HG02870 (cell line): ENCODE results near the gene CNTLN.
"Not testable (repeated sequence)": the region's sequence is repeated elsewhere in the genome, so short reads cannot be mapped to it uniquely, and the experiment has no call there.

Experiments
- ATAC-seq: cut with Tn5 transposase; IDR thresholded peaks from one replicate; pipeline ENCODE4 v1.9.1; 2021; ENCODE audit warnings: mild to moderate bottlenecking, moderate library complexity; ENCODE audit not compliant: unreplicated experiment

Gene CNTLN

DNA sequence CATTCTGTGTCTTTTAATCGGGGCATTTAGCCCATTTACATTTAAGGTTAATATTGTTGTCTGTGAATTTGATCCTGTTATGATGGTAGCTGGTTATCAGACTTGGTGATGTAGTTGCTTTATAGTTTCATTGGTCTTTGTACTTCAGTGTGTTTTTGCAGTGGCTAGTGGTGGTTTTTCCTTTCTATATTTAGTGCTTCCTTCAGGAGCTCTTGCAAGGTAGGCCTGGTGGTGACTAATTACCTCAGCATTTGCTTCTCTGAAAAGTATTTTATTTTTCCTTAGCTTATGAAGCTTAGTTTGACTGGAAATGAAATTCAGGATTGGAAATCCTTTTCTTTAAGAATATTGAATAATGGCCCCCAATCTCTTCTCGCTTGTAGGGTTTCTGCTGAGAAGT is 156.9 kb downstream of the CNTLN start:
- no peak for ATAC-seq

DNA sequence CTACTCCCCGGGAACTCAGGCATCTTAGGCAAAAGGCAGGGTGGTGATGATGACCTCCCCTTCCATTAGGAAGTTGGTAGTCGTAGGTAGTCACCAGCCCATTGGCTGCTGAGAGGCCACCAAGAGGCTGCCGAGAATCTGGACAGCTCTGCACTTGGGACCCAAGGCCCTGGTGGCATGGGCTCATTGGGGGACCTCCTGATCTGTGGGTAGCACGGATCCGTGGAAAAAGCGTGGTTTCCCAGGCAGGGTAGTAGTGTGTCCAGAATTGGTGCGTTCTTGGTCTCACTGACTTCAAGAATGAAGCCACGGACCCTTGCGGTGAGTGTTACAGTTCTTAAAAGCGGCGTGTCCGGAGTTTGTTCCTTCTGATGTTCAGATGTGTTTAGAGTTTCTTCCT is 158.8 kb downstream of the CNTLN start:
- ATAC-seq: no peak

DNA sequence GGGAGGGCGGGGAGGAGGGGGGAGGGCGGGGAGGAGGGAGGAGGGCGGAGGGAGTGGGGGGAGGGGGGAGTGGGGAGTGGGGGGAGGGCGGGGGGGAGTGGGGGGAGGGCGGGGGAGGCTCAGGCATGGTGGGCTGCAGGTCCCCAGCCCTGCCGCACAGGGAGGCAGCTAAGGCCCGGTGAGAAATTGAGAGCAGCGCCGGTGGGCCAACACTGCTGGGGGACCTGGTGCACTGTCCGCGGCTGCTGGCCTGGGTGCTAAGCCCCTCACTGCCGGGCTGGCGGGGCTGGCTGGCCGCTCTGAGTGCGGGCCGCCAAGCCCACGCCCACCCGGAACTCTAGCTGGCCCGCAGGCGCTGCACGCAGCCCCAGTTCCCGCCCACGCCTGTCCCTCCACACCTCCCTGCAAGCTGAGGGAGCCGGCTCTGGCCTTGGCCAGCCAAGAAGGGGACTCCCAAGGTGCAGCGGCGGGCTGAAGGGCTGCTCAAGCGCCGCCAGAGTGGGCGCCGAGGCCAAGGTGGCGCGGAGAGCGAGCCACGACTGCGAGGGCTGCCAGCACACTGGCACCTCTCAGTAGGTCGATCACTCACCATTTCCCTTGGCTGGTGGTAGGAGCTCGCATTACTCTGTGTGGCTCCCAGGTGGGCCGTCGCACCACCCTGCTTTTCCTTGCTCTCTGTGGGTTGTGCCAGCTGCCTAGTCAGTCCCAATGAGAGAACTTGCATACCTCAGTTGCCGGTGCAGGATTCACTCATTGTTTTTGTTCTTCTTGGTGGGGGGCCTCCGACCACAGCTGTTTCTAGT is 160.2 kb downstream of the CNTLN start:
- no peak for ATAC-seq

DNA sequence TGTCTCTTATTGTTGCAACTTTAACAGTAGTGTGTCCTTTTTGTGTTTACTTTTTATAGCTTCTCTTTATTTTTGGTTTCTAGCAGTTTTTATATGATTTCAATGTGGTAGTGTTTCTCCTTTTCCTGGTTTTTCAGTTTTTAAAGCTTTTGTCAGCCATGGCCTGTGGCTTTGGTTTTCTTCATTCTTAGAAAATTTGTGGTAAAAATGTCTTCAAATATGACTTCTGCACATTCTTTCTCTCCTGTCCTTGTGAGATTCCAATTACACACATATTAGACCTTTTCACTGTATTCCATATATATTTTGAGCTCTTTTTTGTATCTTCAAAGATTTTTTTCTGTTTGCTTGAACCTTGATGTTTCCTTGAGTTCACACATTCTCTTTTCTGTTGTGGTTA is 180.5 kb downstream of the CNTLN start:
- ATAC-seq: no peak

DNA sequence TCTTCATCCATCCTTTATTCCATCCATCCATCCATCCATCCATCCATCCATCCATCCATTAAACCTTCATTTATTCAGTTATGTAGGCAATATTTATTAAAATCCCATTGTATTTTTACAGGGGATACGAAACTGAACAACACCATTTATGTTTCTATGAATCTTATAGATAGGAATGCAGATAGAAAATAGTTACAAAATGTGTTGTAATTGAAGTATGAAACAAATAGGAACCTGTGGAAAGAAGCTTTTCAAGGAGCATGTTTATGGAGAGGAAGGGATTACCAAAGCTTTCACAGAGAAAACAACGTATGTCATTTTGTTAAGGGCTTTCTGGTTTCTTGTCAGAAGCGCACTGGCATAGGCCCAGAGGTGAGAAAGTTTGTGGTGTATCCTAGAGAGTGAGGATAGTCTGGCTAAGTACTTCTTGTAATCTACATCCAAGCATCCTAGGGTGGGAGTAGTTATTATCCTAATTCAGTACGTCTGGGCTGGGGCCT is 184.0 kb downstream of the CNTLN start:
- no peak for ATAC-seq

GRCh38 chr9:17319864-17320263 is 185.0 kb downstream of the CNTLN start:
- no peak for ATAC-seq

DNA sequence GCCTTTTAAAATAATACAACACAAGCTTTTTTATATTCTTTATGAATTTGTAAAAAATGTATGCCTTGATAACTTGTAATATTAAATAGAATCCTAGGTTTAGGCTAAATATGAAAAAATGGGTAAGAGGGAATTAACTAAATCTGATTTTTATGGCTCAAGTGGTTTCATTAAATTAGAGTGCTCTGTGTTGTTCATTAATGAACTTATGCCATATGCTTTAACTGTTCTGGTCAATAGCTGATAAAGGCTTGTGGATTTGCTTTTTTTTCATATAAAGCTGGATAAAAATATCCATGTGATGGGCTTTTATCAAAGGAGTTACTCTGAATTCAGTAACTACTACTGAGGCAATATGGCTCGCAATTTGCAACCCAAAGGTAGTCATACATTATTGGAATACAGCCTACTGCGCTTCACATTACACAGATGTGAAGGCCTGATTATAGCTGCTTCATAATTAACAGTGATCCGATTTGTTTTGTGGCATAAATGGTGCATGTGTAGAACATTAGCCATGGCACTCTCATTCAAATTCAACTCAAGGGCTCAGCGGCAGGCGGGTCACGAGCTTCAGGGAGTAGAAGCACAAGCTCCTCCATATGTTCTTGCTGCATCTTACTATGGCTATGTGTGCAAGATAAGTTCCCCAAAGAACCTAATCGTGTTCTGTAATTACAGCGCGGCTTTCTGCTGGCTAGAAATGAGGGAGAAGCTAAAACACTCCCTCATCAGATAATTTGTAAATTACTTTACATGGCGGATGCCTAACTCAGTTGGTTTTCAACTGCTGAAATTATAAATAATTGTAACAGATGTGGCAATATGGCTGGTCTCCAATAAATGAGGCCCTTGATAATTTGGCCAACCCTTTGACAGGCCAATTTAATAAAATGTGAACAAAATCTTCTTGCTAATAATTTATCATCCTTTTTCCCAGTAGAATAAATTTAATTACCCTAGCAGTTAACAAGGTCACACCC is 188.3 kb downstream of the CNTLN start:
- ATAC-seq: no peak

GRCh38 chr9:17328331-17328730 is 193.5 kb downstream of the CNTLN start:
- no peak for ATAC-seq

- ATAC-seq: no peak
These were observed 195.3 kb downstream of the CNTLN start for GRCh38 chr9:17330097-17330496.

DNA sequence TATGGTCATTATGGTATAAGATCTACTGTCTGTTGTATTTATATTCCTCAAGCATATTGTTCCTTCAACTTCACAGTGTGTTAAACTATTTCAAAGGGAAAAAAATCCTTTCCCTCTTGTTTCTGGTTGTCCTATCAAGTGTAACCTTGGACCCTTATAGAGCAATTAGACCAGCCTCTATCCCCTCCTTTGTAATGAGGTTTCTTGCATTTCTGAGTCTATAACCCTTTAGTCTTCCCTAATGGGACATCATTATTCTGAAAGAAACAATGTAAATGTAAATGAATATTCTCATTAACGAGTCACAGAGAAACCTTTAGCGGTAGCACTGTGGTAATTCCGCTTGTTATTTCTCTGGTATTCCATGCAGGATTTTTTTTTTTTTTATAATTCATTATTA is 197.3 kb downstream of the CNTLN start:
- ATAC-seq: no peak

- no peak for ATAC-seq
These were observed 204.3 kb downstream of the CNTLN start for GRCh38 chr9:17339156-17339555.

DNA sequence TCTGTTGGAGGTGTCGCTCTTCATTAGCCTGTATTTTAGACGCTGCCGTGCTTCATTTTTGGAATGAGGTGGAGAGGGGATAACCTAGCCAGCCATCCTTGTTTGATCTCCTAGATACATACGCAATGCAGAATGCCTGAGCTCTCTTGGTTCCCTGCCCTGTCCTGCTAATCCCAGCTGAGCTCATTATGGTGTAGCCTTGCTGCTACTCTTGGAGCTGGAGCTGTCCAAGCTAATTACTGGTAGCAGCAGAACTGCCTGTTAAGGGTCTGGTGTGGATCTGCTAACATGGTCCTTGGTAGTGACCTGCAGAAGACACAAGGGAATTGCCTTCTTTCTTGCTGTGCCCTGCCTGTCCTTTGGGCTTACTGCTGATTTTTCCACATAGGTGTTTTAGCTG is 207.9 kb downstream of the CNTLN start:
- ATAC-seq: no peak

- no peak for ATAC-seq
These were observed 215.0 kb downstream of the CNTLN start for GRCh38 chr9:17349831-17350230.

- ATAC-seq: not testable (repeated sequence)
These were observed 219.2 kb downstream of the CNTLN start for GRCh38 chr9:17354006-17354405.

- no peak for ATAC-seq
These were observed 226.5 kb downstream of the CNTLN start for GRCh38 chr9:17361378-17361777.

DNA sequence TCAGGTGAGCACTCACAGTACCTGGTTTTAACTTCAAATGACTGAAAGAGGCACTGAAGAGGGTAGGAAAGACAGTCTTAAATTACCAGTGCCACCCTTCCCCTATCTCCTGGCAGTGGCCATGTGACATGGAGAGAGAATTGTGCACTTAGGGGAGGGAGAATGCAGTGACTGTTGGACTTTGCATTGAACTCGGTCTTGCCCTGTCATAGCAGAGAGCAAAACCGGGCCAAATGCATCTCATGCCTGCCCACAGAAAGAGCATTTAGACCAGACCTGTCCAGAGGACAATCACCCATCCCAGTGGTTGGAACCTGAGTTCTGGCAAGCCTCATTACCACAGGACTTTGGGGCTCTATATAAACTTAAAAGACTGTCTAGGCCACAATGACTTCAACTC is 232.2 kb downstream of the CNTLN start:
- no peak for ATAC-seq

- ATAC-seq: no peak
These were observed 245.5 kb downstream of the CNTLN start for GRCh38 chr9:17380126-17380861.

DNA sequence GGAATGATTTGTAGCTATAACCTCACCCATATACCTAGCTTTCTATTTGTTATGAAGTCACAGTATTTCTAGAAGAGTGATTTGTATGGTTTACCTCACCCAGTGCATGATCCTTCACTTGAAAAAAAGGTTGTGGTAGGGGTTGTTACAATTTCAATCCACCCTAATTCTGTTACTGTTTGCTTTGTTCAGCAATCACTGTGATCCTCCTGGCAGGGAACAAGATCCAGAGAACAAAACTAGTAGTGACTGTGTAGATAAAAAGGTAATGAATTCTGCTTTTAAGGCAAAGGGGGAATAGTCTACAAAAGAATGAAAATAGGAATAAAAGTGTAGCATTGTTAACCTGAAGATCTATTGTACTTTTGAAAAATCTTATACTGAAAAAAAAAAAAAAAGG is 252.7 kb downstream of the CNTLN start:
- ATAC-seq: no peak

DNA sequence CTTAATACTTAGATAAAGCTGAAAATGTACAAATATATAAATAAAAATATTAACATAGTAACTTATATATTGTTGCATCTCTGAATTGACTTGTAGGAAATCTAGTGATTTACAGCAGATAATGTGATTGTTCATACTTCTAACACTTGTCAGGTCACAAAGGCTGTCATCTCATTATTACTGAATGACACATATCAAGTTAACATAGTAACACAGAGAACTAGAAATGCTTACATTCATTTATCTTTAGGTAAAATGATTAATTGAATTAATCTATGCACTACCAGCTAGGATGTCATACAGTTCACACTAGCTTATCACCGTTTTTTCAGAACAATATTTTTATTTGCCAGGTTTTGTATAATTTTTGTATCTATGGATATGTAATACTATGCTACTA is 254.2 kb downstream of the CNTLN start:
- no peak for ATAC-seq

DNA sequence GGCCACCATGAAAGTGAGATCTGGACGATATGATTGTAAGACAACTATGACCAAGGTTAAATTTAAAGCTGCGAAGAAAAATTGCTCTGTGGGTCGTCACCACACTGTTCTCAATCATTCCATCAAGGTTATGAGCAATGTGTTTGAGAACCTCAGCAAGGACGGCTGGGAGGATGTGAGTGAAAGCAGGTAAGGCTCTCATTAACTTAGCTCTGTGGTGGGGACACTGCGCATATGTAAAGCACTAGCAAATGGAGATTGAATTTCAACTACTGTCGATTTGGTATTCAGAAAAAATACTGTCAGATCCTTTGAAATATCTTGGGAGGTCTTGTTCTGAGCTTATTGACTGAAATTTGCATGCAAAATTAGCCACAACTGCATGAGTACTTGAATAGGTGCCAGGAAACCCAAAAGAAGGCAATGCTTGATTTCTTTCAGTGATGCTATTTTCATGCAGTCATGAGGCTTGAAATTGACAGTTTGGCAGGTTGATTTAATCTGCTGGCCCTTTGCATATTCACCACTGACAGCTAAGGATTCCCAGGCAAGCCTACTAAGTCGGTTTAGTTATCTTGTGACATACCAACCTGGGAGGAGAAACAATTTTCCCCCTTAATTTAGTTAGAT is 260.2 kb downstream of the CNTLN start:
- no peak for ATAC-seq
